GM08714 (cell line): ENCODE results near the gene FERMT3.
"Not testable (repeated sequence)": the region's sequence is repeated elsewhere in the genome, so short reads cannot be mapped to it uniquely, and the experiment has no call there.

Experiments used
- H3K4me3 ChIP-seq: fragments of 200-500 bp; sonication (Bioruptor generic); 2 replicates; pipeline ENCODE4 v1.5.1; 2014; ENCODE audit warnings: mild to moderate bottlenecking, low read length, inconsistent platforms
- ZNF274 ChIP-seq: IDR thresholded peaks from 2 replicates; pipeline ENCODE4 v1.6.1; 2012; ENCODE audit warnings: mild to moderate bottlenecking, low read depth, low read length

The FERMT3 gene

GRCh38 chr11:64206457-64207255 is at the start of gene FERMT3:
FERMT3 (plus strand) TSS chr11:64206721; CDS start chr11:64207365, 644 bp downstream.
- no peak for TF ChIP-seq ZNF274
- peak within 1 kb of the TSS; percentile 76 for H3K4me3 ChIP-seq

DNA sequence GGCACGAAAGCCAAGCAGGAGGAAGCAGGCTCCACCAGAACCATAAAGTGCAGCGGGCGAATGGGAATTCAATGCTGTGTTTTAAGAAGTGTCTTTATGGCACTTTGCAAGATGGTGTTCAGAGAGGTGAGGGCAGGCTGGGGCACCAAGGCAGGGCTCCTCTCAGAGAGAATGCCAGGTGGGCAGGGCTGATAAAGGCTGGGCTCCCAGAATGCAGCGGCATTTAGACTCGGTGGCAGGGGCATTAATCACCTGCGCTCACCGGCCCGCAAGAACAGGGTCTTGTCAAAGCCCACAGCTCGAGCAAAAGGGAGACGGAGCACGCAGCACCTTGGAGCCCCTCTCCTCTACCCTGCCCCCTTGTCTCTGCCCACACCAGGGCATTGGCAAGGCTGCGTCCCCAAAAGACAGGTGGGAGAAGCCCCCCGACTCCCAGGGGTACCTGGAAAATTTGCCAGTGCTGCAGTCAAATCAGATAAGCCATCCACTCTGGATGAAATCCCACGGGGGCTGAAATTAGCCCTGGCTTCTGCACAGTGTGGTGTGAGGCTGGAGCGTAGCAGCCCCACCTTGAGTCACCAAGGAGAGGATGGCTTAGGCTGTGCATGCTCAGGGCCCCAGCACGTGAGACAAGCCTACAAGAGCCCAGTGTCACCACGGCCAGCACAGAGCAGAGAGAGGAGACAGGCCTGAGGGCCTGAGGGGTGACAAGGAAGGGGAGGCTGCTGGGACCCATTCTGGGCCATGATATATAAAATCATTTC is 48.7 kb upstream of the FERMT3 start:
- no peak for TF ChIP-seq ZNF274
- no peak overlapping the region for H3K4me3 ChIP-seq

DNA sequence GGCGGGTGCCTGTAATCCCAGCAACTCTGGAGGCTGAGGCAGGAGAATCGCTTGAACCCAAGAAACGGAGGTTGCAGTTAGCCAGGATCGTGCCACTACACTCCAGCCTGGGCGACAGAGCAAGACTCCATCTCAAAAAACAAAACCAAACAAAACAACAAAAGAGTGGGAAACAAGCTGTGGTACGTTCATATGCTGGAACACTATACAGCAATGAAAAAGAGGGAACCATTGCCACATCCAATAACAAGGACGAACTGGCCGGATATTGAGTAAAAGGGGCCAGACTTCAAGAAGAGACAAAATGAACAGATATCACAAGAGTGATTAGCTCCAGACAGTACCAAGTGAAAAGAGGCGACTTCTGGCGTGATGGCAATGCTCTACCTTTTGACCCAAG is 45.5 kb upstream of the FERMT3 start:
- TF ChIP-seq ZNF274, result no peak
- H3K4me3 ChIP-seq, result no peak overlapping the region

- not testable (repeated sequence) for H3K4me3 ChIP-seq
Observed at GRCh38 chr11:64162769-64163168, 43.8 kb upstream of the FERMT3 start.

- no peak for TF ChIP-seq ZNF274
Observed at GRCh38 chr11:64163951-64164350, 42.6 kb upstream of the FERMT3 start.

GRCh38 chr11:64164392-64165312 is 41.9 kb upstream of the FERMT3 start:
- no peak overlapping the region; the same call in 1 of the 2 replicates for H3K4me3 ChIP-seq
- no peak for TF ChIP-seq ZNF274

More at GRCh38 chr11:64163951-64164350, 42.6 kb upstream of the FERMT3 start:
- no peak overlapping the region for H3K4me3 ChIP-seq

DNA sequence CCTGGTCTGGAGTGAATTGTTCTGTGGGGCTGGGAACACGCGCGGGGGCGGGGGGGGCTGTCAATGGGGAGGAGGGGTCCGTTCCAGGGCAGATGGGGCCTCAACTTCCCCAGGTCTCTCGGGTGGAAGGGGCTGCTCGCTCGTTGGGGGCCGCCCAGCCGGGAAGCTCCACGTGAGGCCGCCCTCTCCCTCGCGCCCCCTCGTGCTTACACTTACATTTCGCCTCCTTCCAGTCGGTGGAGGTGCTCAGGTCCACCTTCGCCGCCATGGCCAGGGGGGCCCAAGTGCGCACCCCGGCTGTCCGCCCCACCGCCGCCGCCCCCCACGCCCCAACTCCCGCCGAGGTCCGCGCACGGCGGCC is 41.1 kb upstream of the FERMT3 start:
- TF ChIP-seq ZNF274, result no peak
- peak overlapping the region; percentile 58; the same call in 1 of the 2 replicates for H3K4me3 ChIP-seq

- peak within 1 kb of the TSS; percentile 58; the same call in 1 of the 2 replicates for H3K4me3 ChIP-seq
- TF ChIP-seq ZNF274, result no peak
Observed at GRCh38 chr11:64165842-64166635, 40.5 kb upstream of the FERMT3 start, which contains the start of gene MACROD1. MACROD1 (minus strand) TSS chr11:64166113; CDS start chr11:64165994, 119 bp downstream.

- no peak for TF ChIP-seq ZNF274
- no peak overlapping the region for H3K4me3 ChIP-seq
Observed at GRCh38 chr11:64170419-64170818, 36.1 kb upstream of the FERMT3 start.

GRCh38 chr11:64173616-64174355 is 32.7 kb upstream of the FERMT3 start:
- no peak overlapping the region for H3K4me3 ChIP-seq
- no peak for TF ChIP-seq ZNF274

GRCh38 chr11:64176751-64177150 is 29.8 kb upstream of the FERMT3 start:
- H3K4me3 ChIP-seq, result no peak overlapping the region
- TF ChIP-seq ZNF274, result no peak

GRCh38 chr11:64178203-64178602 is 28.3 kb upstream of the FERMT3 start:
- H3K4me3 ChIP-seq, result no peak overlapping the region
- TF ChIP-seq ZNF274, result no peak
